DND-41 (cell line): Measurements from ENCODE around the gene TCP11.

ENCODE experiments used
- EZH2 ChIP-seq: IDR thresholded peaks from 3 replicates; pipeline ENCODE4 v1.6.1; 2012; ENCODE audit warnings: borderline replicate concordance, low read depth, mild to moderate bottlenecking, moderate library complexity, low read length, inconsistent platforms; ENCODE audit not compliant: severe bottlenecking
- TF ChIP-seq, protein P1 (sequence below): IDR thresholded peaks from 2 replicates; pipeline ENCODE4 v1.5.1; 2012; ENCODE audit warnings: borderline replicate concordance, low read length, moderate library complexity, mild to moderate bottlenecking; ENCODE audit not compliant: poor library complexity, severe bottlenecking; ENCODE audit errors: extremely low read depth

DNA sequence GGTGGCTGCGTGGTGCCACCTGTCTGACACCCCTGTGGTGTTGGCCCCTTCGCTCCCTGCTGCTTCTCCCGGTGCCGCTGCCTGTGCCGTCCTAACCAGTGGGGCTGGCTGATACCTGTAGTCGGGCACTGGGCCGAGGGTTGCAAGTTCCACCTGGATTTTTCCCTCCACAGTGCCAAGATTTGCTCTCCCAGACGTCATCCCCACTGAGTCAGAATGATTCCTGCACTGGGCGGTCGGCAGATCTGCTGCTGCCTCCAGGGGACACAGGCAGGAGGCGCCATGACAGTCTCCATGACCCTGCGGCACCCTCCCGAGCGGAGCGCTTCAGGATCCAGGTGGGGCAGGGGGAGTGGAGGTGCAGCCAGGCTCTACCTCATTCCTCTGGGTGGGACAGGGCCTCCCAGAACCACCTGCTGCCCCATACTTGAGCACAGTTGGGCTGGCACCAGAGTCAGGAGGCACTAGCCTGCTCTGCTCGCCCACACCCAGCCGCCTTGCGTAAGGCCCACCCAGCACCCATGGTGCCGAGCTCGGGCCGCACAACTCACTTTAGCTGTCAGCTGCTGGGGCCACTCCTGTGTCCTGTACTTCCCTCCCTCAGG, 60.2 kb downstream of the TCP11 start:
- TF ChIP-seq, protein P1, sequence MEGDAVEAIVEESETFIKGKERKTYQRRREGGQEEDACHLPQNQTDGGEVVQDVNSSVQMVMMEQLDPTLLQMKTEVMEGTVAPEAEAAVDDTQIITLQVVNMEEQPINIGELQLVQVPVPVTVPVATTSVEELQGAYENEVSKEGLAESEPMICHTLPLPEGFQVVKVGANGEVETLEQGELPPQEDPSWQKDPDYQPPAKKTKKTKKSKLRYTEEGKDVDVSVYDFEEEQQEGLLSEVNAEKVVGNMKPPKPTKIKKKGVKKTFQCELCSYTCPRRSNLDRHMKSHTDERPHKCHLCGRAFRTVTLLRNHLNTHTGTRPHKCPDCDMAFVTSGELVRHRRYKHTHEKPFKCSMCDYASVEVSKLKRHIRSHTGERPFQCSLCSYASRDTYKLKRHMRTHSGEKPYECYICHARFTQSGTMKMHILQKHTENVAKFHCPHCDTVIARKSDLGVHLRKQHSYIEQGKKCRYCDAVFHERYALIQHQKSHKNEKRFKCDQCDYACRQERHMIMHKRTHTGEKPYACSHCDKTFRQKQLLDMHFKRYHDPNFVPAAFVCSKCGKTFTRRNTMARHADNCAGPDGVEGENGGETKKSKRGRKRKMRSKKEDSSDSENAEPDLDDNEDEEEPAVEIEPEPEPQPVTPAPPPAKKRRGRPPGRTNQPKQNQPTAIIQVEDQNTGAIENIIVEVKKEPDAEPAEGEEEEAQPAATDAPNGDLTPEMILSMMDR: no peak
- TF ChIP-seq EZH2: no peak
